Endothelial cell of hepatic sinusoid (primary cell): ENCODE measurements around the gene SUGP2.

Experiments used
- in situ Hi-C: cut with HindIII; loops from 2 replicates; pipeline ENCODE4 v1.10.0; 2017; ENCODE audit warnings: low sequenced_read_pairs

SUGP2 gene

GRCh38 chr19:19033426-19034203 is at the start of gene SUGP2, which contains the start of gene ARMC6:
TSS of gene SUGP2 (minus strand) at chr19:19033517. CDS start at chr19:19031071, 2,446 bp downstream.
TSS of gene ARMC6 (plus strand) at chr19:19033603. CDS start at chr19:19034210, 607 bp downstream.
- in situ Hi-C loops = no loop called here

- in situ Hi-C loops = no loop called here
Observed at GRCh38 chr19:19081642-19082151, 48.4 kb upstream of the SUGP2 start.

- in situ Hi-C loops = no loop called here
Observed at GRCh38 chr19:19079571-19079970, 46.3 kb upstream of the SUGP2 start.

GRCh38 chr19:19078801-19079200 is 45.5 kb upstream of the SUGP2 start:
- in situ Hi-C loops = no loop called here

- in situ Hi-C loops = no loop called here
Observed at GRCh38 chr19:19077103-19077502, 43.8 kb upstream of the SUGP2 start.

GRCh38 chr19:19076476-19076875 is 43.2 kb upstream of the SUGP2 start:
- in situ Hi-C loops = no loop called here

- in situ Hi-C loops = no loop called here
Observed at GRCh38 chr19:19075126-19075525, 41.8 kb upstream of the SUGP2 start.

GRCh38 chr19:19074196-19074882 is 41.0 kb upstream of the SUGP2 start:
- in situ Hi-C loops = no loop called here

- in situ Hi-C loops = no loop called here
Observed at GRCh38 chr19:19071897-19072296, 38.6 kb upstream of the SUGP2 start.

GRCh38 chr19:19068659-19069654 is 35.6 kb upstream of the SUGP2 start:
- in situ Hi-C loops = no loop called here

GRCh38 chr19:19067276-19068072 is 34.2 kb upstream of the SUGP2 start:
- in situ Hi-C loops = no loop called here

GRCh38 chr19:19064811-19065745 is 31.8 kb upstream of the SUGP2 start:
- in situ Hi-C loops = loop anchor here (5.0 kb wide), 1 partner anchor 77 kb away; no protein-coding TSS in a partner anchor

- in situ Hi-C loops = loop anchor here (5.0 kb wide), 1 partner anchor 78 kb away; no protein-coding TSS in a partner anchor
Observed at GRCh38 chr19:19064098-19064722, 30.9 kb upstream of the SUGP2 start.

GRCh38 chr19:19063183-19064097 is 30.1 kb upstream of the SUGP2 start, which contains the start of gene SLC25A42:
TSS of gene SLC25A42 (plus strand) at chr19:19063994. CDS start at chr19:19096125, 32,131 bp downstream.
- in situ Hi-C loops = loop anchor here (5.0 kb wide), 1 partner anchor 79 kb away; no protein-coding TSS in a partner anchor

GRCh38 chr19:19062454-19063182 is 29.3 kb upstream of the SUGP2 start:
- in situ Hi-C loops = loop anchor here (5.0 kb wide), 1 partner anchor 80 kb away; no protein-coding TSS in a partner anchor

GRCh38 chr19:19061506-19061905 is 28.2 kb upstream of the SUGP2 start:
- in situ Hi-C loops = loop anchor here (5.0 kb wide), 1 partner anchor 81 kb away; no protein-coding TSS in a partner anchor
